HG02852 (cell line): ENCODE results near the gene TSHZ1.

Source experiments
- ATAC-seq: cut with Tn5 transposase; IDR thresholded peaks from one replicate; pipeline ENCODE4 v1.9.1; 2021; ENCODE audit warnings: mild to moderate bottlenecking, moderate library complexity; ENCODE audit not compliant: unreplicated experiment

The TSHZ1 gene

GRCh38 chr18:75335511-75335910 is 124.9 kb downstream of the TSHZ1 start:
- no peak for ATAC-seq

GRCh38 chr18:75336767-75337166 is 126.2 kb downstream of the TSHZ1 start:
- no peak for ATAC-seq

GRCh38 chr18:75337348-75337747 is 126.8 kb downstream of the TSHZ1 start:
- no peak for ATAC-seq

GRCh38 chr18:75338631-75339030 is 128.0 kb downstream of the TSHZ1 start:
- no peak for ATAC-seq
